A549 (cell line): ENCODE results near the gene GAN.

Experiments
- CEBPB ChIP-seq, 2 experiments: fragments of >200 bp in 1 of 2; sonication (Bioruptor Twin) in 1 of 2; formaldehyde crosslinking in 1 of 2; IDR thresholded peaks; 2 replicates each; pipeline ENCODE4 v1.6.1; 2012 to 2016
- CTCF ChIP-seq: fragments of >200 bp; sonication (Bioruptor Twin); formaldehyde crosslinking; IDR thresholded peaks from 3 replicates; pipeline ENCODE4 v1.5.1; 2016
- MAFK ChIP-seq: fragments of 450-650 bp; IDR thresholded peaks from 2 replicates; pipeline ENCODE4 v1.6.1; 2014; ENCODE audit not compliant: partially characterized antibody
- MAZ ChIP-seq: fragments of 150-350 bp; IDR thresholded peaks from 2 replicates; pipeline ENCODE4 v1.6.1; 2014; ENCODE audit warnings: antibody characterized with exemption, low read depth, low read length, borderline replicate concordance
- POLR2A ChIP-seq: IDR thresholded peaks from 2 replicates; pipeline ENCODE4 v1.6.1; 2012; ENCODE audit warnings: mild to moderate bottlenecking, low read length
- TF ChIP-seq, protein P1 (sequence below): IDR thresholded peaks from 2 replicates; pipeline ENCODE4 v1.6.1; 2012

- TF ChIP-seq CTCF (no peak), CEBPB (IDR thresholded peaks at IDR 0.05) (no peak), POLR2A (no peak), MAFK (no peak), MAZ (no peak)
- TF ChIP-seq, protein P1, sequence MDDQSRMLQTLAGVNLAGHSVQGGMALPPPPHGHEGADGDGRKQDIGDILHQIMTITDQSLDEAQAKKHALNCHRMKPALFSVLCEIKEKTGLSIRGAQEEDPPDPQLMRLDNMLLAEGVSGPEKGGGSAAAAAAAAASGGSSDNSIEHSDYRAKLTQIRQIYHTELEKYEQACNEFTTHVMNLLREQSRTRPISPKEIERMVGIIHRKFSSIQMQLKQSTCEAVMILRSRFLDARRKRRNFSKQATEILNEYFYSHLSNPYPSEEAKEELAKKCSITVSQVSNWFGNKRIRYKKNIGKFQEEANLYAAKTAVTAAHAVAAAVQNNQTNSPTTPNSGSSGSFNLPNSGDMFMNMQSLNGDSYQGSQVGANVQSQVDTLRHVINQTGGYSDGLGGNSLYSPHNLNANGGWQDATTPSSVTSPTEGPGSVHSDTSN: no peak
Measured at GRCh38 chr16:81283044-81283443, 31.7 kb upstream of the GAN start.
